ENCODE results near the gene LHX3.

LHX3 gene

DNA sequence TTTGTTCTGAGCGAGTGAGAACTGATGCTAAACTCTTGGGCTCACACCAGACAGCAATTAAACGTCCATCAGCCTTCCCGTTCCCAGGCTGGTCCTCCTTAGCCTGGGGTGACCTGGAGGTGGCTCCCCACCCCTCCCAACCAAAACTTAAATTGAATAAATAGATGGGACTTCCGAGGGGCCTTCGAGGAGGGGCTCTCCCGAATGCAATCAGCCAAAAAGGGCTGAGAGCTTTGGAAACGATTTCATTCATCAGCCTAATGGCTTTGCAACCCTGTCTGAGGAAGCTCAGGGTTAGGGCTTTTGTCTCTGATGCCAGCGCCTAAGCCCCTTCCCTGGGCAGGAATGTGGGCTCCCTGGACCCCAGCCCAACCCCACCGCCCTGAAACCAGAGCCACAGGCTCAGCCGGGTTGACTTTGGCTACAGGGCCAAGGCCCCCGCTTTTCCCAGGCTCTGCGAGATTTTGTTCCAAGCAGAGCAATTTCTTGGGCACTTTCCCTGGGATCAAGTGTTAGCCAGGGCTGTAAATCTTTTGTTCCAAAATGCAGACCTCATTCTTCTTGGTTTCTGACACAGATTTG is 29.2 kb downstream of the LHX3 start:
- peak overlapping the region; percentile 97 for H3K18ac ChIP-seq (ENCODE audit: low read length)
- peak overlapping the region; percentile 24 for H3K4me2 ChIP-seq (ENCODE audit: insufficient read depth, low read length, poor library complexity, severe bottlenecking)
- no peaks in the 10 kb centered on the region for H3K9me3 ChIP-seq (replicated peaks in 1 of 2; ENCODE audit: control insufficient read depth in 2 of 2, insufficient read depth in 1 of 2, low read depth in 1 of 2, low read length in 2 of 2)
- no peak overlapping the region for H3K4ac ChIP-seq (ENCODE audit: low read length)
- H3K27me3 ChIP-seq (ENCODE audit: control insufficient read depth in 3 of 3, insufficient read depth in 3 of 3, low read depth in 1 of 3, low read length in 3 of 3): peaks cover 0 to 56% (median 2%) of the 10 kb centered on the region in 3 experiments
- no peak overlapping the region for H3K9ac ChIP-seq (ENCODE audit: low read depth, low read length, poor library complexity)
- H3K4me1 ChIP-seq (ENCODE audit: control insufficient read depth in 2 of 2, insufficient read depth in 1 of 2, low read depth in 1 of 2, low read length in 2 of 2): peaks cover 13 to 44% of the 10 kb centered on the region in 2 donors
- no peak overlapping the region for H3K4me3 ChIP-seq (ENCODE audit: low read length in 2 of 2)
- no peak overlapping the region for H4K8ac ChIP-seq (ENCODE audit: low read depth, low read length)
- H2BK120ac ChIP-seq (ENCODE audit: low read depth, low read length): no peak overlapping the region
- no peak overlapping the region for H3K23ac ChIP-seq (ENCODE audit: low read depth, low read length, poor library complexity)
- peaks cover 2% of the 10 kb centered on the region for H3K79me1 ChIP-seq (ENCODE audit: low read depth, low read length)
- peak overlapping the region; percentile 30 for H2BK12ac ChIP-seq (ENCODE audit: low read length)
- no peak for DNase-seq (ENCODE audit: low spot score)
- H2BK5ac ChIP-seq (ENCODE audit: low read length): peak overlapping the region; percentile 26
- H2BK15ac ChIP-seq (ENCODE audit: low read length): peak overlapping the region; percentile 97
- no peak overlapping the region for H3K14ac ChIP-seq (ENCODE audit: low read length)
- H2AFZ ChIP-seq (ENCODE audit: low read length): peak overlapping the region; percentile 47
- no CpG with 5 or more reads among the region's 12 CpGs for WGBS, 2 donors (ENCODE audit: extremely low coverage in 2 of 2, insufficient read length in 2 of 2, insufficient replicate concordance in 1 of 2)
- H3K27ac ChIP-seq (replicated peaks; ENCODE audit: low read length): peak overlapping the region; percentile 81
- no peaks in the 10 kb centered on the region for H3K36me3 ChIP-seq (replicated peaks in 1 of 2; ENCODE audit: control insufficient read depth in 2 of 2, insufficient read depth in 2 of 2, low read length in 2 of 2)
- no peak overlapping the region for H4K91ac ChIP-seq (ENCODE audit: low read depth, low read length, poor library complexity)
- H2AK5ac ChIP-seq (ENCODE audit: low read depth, low read length): peak overlapping the region; percentile 22

DNA sequence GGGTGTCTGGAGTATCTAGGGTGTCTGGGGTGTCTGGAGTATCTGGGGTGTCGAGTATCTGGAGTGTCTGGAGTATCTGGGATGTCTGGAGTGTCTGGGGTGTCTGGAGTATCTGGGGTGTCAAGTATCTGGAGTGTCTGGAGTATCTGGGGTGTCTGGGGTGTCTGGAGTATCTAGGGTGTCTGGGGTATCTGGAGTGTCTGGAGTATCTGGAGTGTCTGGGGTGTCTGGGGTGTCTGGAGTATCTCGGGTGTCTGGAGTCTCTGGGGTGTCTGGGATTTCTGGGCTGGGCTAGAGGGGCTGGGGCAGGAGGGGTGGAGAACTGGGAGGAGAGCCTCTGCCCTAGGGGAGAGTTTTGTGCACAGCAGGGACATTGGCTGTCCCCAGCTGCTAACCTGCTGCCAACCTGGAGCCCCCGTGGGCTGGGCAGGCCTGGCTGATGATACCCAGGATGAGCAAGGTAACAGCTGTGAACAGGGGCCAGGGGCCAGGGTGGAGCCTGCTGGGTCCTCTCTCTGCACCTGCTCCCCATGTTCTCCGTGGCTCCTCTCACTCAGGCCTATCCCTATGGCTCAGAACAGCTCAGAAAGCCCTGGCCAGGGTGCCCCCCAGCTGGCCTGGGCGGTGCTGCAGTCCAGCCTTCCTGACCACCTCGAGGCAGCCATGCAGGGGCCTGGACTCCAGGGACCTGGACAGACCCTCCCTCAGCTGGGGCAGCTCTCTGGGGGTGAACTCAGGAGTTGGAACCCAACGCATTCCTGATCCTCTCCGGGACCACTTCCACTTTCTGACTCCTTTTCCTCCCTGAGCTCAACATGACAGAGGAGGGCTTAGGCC is 29.9 kb downstream of the LHX3 start:
- Histone ChIP-seq H2BK12ac (ENCODE audit: low read length) (peak overlapping the region; percentile 42), H3K27ac (replicated peaks; ENCODE audit: low read length) (peak overlapping the region; percentile 81), H3K14ac (ENCODE audit: low read length) (no peak overlapping the region), H2AK5ac (ENCODE audit: low read depth, low read length) (peak overlapping the region; percentile 100), H3K36me3 (replicated peaks in 1 of 2; ENCODE audit: control insufficient read depth in 2 of 2, insufficient read depth in 2 of 2, low read length in 2 of 2) (no peaks in the 10 kb centered on the region), H2AFZ (ENCODE audit: low read length) (peak overlapping the region; percentile 47), H3K4me2 (ENCODE audit: insufficient read depth, low read length, poor library complexity, severe bottlenecking) (peak overlapping the region; percentile 24), H3K4me3 (ENCODE audit: low read length in 2 of 2) (no peak overlapping the region), H2BK15ac (ENCODE audit: low read length) (peak overlapping the region; percentile 97), H3K23ac (ENCODE audit: low read depth, low read length, poor library complexity) (no peak overlapping the region), H3K18ac (ENCODE audit: low read length) (peak overlapping the region; percentile 97), H2BK120ac (ENCODE audit: low read depth, low read length) (no peak overlapping the region), H3K9me3 (replicated peaks in 1 of 2; ENCODE audit: control insufficient read depth in 2 of 2, insufficient read depth in 1 of 2, low read depth in 1 of 2, low read length in 2 of 2) (no peaks in the 10 kb centered on the region), H3K9ac (ENCODE audit: low read depth, low read length, poor library complexity) (peak overlapping the region; percentile 16), H3K4ac (ENCODE audit: low read length) (peak overlapping the region; percentile 97), H3K4me1 (ENCODE audit: control insufficient read depth in 2 of 2, insufficient read depth in 1 of 2, low read depth in 1 of 2, low read length in 2 of 2) (peaks cover 13 to 47% of the 10 kb centered on the region in 2 donors), H4K8ac (ENCODE audit: low read depth, low read length) (peak overlapping the region; percentile 84), H4K91ac (ENCODE audit: low read depth, low read length, poor library complexity) (no peak overlapping the region), H2BK5ac (ENCODE audit: low read length) (peak overlapping the region; percentile 26), H3K27me3 (ENCODE audit: control insufficient read depth in 3 of 3, insufficient read depth in 3 of 3, low read depth in 1 of 3, low read length in 3 of 3) (peaks cover 0 to 51% (median 2%) of the 10 kb centered on the region in 3 experiments), H3K79me1 (ENCODE audit: low read depth, low read length) (peaks cover 2% of the 10 kb centered on the region)
- DNase-seq (ENCODE audit: low spot score): no peak
- no CpG with 5 or more reads among the region's 8 CpGs for WGBS, 2 donors (ENCODE audit: extremely low coverage in 2 of 2, insufficient read length in 2 of 2, insufficient replicate concordance in 1 of 2)

DNA sequence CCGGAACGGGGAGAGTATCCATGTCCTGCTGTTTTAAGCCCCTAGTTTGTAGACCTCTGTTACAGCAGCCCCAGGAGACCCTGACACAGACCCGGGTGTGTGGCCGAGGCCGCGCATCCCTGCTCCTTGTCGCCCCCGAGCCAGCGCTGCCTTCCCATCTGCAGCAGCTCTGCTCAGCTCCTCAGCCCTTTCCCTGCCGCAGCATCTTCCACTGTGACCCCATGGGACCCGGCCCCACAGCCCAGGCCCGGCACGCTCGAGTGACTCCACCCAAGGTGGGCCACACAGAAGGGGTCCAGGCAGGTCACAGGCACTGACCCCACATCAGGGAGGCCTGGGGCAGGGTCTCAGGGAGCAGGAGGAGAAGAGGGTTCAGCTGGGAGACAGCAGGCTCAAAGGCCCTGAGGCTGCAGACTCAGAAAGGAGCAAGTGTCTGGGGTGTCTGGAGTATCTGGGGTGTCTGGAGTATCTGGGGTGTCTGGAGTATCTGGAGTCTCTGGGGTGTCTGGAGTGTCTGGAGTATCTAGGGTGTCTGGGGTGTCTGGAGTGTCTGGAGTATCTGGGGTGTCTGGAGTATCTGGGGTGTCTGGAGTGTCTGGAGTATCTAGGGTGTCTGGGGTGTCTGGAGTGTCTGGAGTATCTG is 31.2 kb downstream of the LHX3 start:
- peaks cover 2% of the 10 kb centered on the region for H3K79me1 ChIP-seq (ENCODE audit: low read depth, low read length)
- no peak overlapping the region for H4K91ac ChIP-seq (ENCODE audit: low read depth, low read length, poor library complexity)
- H2AFZ ChIP-seq (ENCODE audit: low read length): no peak overlapping the region
- peak overlapping the region; percentile 91 for H2BK15ac ChIP-seq (ENCODE audit: low read length)
- peak overlapping the region; percentile 84 for H2AK5ac ChIP-seq (ENCODE audit: low read depth, low read length)
- no CpG with 5 or more reads among the region's 14 CpGs for WGBS, 2 donors (ENCODE audit: extremely low coverage in 2 of 2, insufficient read length in 2 of 2, insufficient replicate concordance in 1 of 2)
- peak overlapping the region; percentile 43 for H2BK5ac ChIP-seq (ENCODE audit: low read length)
- no peaks in the 10 kb centered on the region for H3K36me3 ChIP-seq (replicated peaks in 1 of 2; ENCODE audit: control insufficient read depth in 2 of 2, insufficient read depth in 2 of 2, low read length in 2 of 2)
- no peak overlapping the region for H3K4me2 ChIP-seq (ENCODE audit: insufficient read depth, low read length, poor library complexity, severe bottlenecking)
- no peak overlapping the region for H2BK120ac ChIP-seq (ENCODE audit: low read depth, low read length)
- peak overlapping the region; percentile 47 for H2BK12ac ChIP-seq (ENCODE audit: low read length)
- H3K23ac ChIP-seq (ENCODE audit: low read depth, low read length, poor library complexity): peak overlapping the region; percentile 51
- H3K18ac ChIP-seq (ENCODE audit: low read length): peak overlapping the region; percentile 91
- peaks cover 13 to 41% of the 10 kb centered on the region in 2 donors for H3K4me1 ChIP-seq (ENCODE audit: control insufficient read depth in 2 of 2, insufficient read depth in 1 of 2, low read depth in 1 of 2, low read length in 2 of 2)
- peak overlapping the region in 1 of 2 donors; percentile 49 for H3K4me3 ChIP-seq (ENCODE audit: low read length in 2 of 2)
- H3K9me3 ChIP-seq (replicated peaks in 1 of 2; ENCODE audit: control insufficient read depth in 2 of 2, insufficient read depth in 1 of 2, low read depth in 1 of 2, low read length in 2 of 2): no peaks in the 10 kb centered on the region
- DNase-seq (ENCODE audit: low spot score): no peak
- peak overlapping the region; percentile 26 for H3K4ac ChIP-seq (ENCODE audit: low read length)
- H3K9ac ChIP-seq (ENCODE audit: low read depth, low read length, poor library complexity): no peak overlapping the region
- H3K14ac ChIP-seq (ENCODE audit: low read length): no peak overlapping the region
- no peak overlapping the region for H4K8ac ChIP-seq (ENCODE audit: low read depth, low read length)
- H3K27me3 ChIP-seq (ENCODE audit: control insufficient read depth in 3 of 3, insufficient read depth in 3 of 3, low read depth in 1 of 3, low read length in 3 of 3): peaks cover 0 to 51% (median 2%) of the 10 kb centered on the region in 3 experiments
- no peak overlapping the region for H3K27ac ChIP-seq (replicated peaks; ENCODE audit: low read length)
